GM12892 (cell line): ENCODE results near the gene PPP1CC.

ENCODE experiments used
- POLR2A ChIP-seq: IDR thresholded peaks from 2 replicates; pipeline ENCODE4 v1.6.1; 2011; ENCODE audit warnings: low read depth, low read length, control low read depth
- POLR2AphosphoS5 ChIP-seq: IDR thresholded peaks from 2 replicates; pipeline ENCODE4 v1.6.1; 2011; ENCODE audit warnings: low read depth, low read length, control low read depth
- TAF1 ChIP-seq: IDR thresholded peaks from 2 replicates; pipeline ENCODE4 v1.6.1; 2011; ENCODE audit warnings: low read depth, mild to moderate bottlenecking, control low read depth, low read length, borderline replicate concordance

DNA sequence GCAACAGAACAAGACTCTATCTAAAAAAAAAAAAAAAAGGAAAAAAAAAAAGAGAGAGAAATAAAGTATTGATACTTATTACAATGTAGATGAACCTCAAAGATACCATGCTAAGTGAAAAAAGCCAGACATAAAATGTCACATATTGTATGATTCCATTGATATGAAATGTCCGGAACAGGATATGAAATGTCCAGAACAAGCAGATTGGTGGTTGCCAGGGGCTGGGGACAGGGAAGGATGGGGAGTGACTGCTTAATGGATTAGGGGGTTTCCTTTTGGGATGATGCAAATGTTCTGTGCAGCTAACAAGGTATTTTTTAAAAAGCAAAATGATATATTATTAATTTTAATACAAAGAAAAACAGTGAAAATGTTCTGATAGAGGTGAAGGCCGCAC, 58.8 kb downstream of the PPP1CC start:
- TF ChIP-seq POLR2AphosphoS5 = no peak
- no peak for TF ChIP-seq POLR2A
- no peak for TF ChIP-seq TAF1
